Keratinocyte (primary cell): ENCODE measurements around the gene COL9A3.

ENCODE experiments used
- EZH2 ChIP-seq: IDR thresholded peaks from one replicate; pipeline ENCODE4 v1.6.1; 2012; ENCODE audit warnings: inconsistent platforms, mild to moderate bottlenecking, low read length, moderate library complexity
- TF ChIP-seq, protein P1 (sequence below), 3 experiments: IDR thresholded peaks in 1 of 3; conservative IDR thresholded peaks in 1 of 3; optimal IDR thresholded peaks in 1 of 3; 2 replicates in 2 of 3; 3 replicates in 1 of 3; pipeline versions ENCODE3 to v1.5.1; 2011; ENCODE audit warnings: low read length in 3 of 3, mild to moderate bottlenecking in 3 of 3, moderate library complexity in 2 of 3, control low read depth in 1 of 3, inconsistent platforms in 1 of 3; ENCODE audit not compliant: insufficient read depth in 2 of 3; ENCODE audit errors: extremely low read depth in 1 of 3

DNA sequence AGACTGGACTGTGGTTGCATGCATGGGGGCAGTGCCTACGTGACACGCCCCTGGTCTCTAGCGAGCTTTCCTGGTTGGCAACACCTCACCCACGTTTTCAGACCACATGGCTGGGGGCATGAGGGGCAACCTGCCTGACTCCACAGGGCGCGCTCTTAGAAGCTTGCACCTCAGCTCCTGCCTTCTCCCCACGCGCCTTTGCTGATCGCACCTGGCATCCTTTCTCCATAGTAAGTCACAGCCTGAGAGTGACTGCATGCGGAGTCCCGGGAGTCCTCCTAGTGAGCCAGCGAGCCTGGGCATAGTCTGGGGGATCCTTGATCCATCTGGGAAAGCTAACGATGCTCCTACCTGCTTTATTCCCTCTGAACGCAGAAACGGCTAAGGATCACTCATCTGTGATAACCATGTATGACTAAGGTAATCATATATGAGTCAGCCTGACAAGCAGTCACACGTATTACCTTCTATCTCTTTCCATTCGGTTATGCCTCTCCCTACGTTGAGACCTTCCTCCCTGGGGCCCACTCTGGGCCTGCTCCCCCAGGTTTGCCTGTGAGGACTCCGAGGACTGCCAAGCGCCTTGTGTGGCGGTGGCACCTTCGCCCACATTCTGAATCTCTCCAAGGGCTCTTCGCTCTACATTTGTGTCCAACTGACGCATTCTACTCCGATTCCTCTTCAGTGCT is 40.2 kb downstream of the COL9A3 start:
- TF ChIP-seq, protein P1, sequence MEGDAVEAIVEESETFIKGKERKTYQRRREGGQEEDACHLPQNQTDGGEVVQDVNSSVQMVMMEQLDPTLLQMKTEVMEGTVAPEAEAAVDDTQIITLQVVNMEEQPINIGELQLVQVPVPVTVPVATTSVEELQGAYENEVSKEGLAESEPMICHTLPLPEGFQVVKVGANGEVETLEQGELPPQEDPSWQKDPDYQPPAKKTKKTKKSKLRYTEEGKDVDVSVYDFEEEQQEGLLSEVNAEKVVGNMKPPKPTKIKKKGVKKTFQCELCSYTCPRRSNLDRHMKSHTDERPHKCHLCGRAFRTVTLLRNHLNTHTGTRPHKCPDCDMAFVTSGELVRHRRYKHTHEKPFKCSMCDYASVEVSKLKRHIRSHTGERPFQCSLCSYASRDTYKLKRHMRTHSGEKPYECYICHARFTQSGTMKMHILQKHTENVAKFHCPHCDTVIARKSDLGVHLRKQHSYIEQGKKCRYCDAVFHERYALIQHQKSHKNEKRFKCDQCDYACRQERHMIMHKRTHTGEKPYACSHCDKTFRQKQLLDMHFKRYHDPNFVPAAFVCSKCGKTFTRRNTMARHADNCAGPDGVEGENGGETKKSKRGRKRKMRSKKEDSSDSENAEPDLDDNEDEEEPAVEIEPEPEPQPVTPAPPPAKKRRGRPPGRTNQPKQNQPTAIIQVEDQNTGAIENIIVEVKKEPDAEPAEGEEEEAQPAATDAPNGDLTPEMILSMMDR (optimal IDR thresholded peaks at IDR 0.05 in 1 of 3, IDR thresholded peaks at IDR 0.05 in 1 of 3, conservative IDR thresholded peaks at IDR 0.05 in 1 of 3; ENCODE audit: extremely low read depth in 1 of 3, insufficient read depth in 2 of 3, low read length in 3 of 3) = no peak
- TF ChIP-seq EZH2 = no peak
